ENCODE measurements around the gene GTSE1. TPM values are rescaled to one million over a fixed set of nuclear protein-coding genes. Genes with fewer than 3 reads are reported as not detected.
A peak's percentile ranks its signal among the peaks of the same experiment; 100 is the strongest.

Gene GTSE1
- total RNA-seq, 2 donors from 2014 or later = 2.2 to 7.9 TPM

DNA sequence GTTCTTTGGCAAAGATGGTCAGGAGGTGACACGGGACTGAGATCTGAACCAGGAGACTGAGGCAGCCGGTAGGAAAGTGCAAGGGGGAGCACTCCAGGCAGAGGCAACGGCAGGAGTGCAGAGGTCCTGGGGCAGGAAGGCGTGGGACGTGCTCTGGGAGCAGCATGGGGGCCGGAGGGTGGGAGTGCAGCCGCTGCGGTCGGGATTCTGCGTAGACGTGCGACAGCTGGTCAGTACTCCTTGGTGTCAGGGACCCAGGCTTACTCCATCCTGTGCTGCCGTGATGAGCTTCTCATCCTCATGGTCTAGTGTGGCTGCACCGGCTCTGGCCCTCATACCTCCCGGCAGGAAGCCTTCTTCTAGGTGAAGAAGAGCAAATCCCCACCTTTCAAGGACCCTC, 21.9 kb downstream of the GTSE1 start:
- DNase-seq = no peak
- intact Hi-C loops (cut with DNase I, micrococcal nuclease) = loop anchor here (10.0 kb wide), 1 partner anchor 324 kb away; no protein-coding TSS in a partner anchor
- no peak for ATAC-seq

DNA sequence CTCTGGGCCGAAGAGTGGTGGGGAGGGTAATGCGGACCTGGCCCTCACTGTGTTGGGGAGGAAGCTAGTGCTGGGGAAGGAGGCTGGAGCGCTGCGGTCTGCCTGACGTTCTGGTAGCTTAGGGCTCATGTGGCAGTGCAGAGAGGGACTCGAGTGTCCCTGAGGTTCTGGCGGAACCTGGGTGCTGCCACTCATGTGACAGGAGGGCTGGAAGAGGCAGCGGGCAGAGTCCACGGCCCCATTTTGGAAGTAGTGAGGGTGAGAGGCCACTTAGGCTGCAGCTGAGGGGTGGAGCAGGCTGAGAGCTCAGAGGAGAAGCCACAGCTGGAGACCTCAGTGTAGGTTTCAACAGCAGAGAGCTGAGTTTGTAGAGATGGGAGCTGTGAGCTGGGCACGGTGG, 22.6 kb downstream of the GTSE1 start:
- intact Hi-C loops (cut with DNase I, micrococcal nuclease) = loop anchor here (10.0 kb wide), 1 partner anchor 325 kb away; no protein-coding TSS in a partner anchor
- ATAC-seq (no peak), DNase-seq (no peak)

DNA sequence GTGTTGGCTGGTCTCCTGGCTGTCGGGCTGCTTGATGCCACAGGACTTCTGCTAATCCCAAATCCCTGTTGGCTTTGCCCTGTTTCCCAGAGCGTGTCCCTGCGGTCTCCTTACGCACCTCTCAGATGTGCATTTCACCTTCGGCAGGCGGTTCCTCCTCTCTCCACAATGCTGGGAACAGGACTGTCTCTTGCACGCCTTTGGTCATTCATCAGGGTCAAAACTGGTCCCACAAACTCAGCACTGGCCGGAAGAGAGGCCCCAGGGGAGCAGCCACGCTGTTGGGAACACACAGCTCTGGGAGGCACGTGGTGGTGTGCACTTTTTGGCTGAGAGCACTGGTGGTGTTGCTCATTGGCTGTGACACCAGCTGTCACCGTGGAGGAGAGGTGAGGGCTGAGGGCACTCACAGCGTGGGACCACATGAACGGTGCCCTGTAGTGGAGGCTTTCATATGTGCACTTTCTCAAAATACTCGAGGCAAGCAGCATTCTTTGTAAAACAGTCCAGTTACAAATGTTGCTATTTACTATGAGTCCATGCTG, 23.6 kb downstream of the GTSE1 start:
- DNase-seq (no peak), ATAC-seq (no peak)
- intact Hi-C loops (cut with DNase I, micrococcal nuclease) = no loop called here

DNA sequence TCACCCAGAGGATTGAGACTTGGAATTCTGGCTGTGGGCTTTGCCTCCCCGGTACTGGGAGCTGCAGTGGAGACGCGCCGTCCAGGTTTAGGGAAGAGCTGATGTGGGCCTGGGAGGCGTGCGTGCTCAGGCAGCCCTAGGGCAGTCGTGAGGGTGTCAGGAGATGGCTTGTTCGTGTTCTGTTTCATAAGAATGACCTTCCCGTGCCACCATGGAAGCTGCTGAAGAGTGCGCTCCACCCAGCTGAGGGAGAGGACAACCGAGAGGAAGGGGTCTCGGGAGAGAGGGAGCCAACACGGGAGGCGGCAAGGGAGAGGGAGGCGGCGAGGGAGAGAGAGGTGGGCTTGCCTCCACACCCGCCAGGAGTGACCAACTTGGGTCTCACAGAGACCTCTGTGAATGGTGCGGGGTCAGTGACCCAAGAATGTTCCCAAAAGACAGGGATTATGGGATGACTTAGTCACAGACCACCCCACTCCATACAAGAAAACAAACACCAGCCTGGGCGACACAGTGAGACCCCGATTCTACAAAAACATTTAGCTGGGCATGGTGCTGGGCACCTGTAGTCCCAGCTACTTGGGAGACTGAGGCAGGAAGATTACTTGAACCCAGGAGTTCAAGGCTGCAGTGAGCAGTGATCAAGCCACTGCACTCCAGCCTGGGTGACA, 24.2 kb downstream of the GTSE1 start:
- DNase-seq (no peak), ATAC-seq (no peak)
- intact Hi-C loops (cut with DNase I, micrococcal nuclease) = no loop called here

DNA sequence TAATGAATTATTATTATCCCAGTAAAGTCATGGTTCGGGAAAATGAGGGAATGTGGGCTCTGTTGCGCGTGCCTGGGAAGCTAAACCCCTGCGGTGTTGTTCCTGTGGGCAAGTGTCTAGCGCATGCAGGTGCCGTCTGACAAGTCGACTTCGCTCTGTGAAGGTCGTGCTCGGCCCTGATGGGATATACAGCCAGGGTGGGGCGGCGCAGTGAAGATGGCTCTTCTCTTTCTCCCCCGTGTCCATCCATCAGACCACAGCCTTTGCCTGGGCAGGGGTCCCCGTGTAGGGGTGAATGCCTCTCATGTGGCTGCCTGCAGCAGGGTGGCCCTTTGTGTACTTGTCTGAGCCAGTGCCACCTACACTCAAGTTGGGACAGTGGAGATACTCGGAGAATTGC, 26.0 kb downstream of the GTSE1 start:
- ATAC-seq (no peak), DNase-seq (no peak)
- intact Hi-C loops (cut with DNase I, micrococcal nuclease) = no loop called here

DNA sequence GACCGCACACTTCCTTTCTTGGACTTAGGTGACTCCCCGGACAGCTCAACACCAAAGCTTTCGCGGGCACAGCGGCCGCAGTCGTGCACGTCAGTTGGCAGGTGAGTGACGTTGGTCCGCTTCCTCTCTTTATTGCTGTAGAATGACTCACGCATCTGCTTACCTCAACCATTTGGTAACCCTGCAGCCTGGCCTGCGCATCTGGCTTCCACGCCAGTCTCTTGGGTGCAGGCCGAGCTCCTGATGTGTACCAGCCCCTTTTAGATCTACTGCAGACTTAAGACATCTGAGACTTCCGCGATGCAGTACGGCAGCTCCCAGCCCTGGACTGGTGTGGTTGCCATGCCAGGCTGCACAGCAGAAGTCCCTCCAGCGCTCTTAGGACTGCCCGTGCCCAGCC, 26.5 kb downstream of the GTSE1 start:
- intact Hi-C loops (cut with DNase I, micrococcal nuclease) = no loop called here
- DNase-seq (no peak), ATAC-seq (no peak)

DNA sequence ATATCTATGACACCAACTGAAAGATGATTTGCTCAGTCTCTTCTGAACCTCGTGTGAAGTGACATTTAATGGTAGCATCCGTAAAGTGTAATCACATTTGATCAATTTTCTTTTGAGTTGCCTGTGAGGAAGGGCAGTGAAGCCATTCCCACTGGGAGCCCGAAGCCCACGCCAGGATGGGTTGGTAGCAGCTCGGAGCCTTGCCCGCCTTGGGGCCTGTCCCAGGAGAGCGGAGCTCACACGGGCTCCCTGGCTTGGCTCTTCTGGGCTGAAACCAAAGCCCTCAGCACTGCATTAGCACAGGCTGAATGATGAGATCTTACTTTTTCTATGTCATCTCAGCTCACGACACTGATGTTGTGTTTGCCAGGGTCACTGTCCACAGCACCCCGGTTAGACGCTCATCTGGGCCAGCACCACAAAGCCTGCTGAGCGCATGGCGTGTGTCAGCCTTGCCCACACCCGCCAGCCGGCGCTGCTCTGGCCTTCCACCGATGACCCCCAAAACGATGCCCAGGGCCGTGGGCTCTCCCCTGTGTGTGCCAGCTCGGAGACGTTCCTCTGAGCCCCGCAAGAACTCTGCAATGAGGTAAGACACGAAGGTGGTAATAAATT, 29.5 kb downstream of the GTSE1 start:
- ATAC-seq (no peak), DNase-seq (no peak)
- intact Hi-C loops (cut with DNase I, micrococcal nuclease) = no loop called here

DNA sequence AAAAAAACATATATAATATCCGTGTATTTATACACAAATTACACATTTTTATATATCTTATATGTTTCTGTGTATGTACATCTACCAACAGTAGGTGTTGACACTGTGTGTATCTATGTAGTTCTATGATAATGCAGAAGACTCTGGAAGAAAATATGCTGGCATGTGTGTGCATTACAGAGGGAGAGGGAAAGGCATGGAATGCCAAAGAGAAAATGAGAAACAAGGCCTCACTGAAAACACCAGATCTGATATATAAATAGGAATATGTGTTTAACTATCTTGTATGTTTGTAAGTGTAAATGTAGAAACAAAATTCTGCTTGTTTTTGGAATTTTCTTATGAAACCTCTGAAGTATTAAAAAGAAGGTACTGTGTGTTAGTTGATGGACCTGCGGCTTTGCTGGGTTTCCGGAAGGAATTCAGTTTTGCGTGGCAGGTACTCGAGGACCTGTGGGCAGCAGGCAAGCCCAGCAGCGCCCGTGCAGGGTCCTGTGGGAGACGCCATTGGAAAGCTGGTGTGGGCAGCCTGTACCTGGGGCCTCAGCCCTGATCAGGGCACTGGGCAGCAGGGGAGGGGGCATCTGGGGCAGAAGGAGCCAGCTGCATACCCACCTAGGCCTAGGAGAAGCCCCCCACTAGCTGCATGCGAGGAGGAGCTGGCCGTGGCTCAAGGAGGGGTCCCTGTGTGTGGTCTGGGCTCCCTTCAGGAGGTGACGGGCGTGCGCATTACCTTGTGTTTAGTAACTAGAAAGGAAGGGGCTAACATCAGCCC, 31.2 kb downstream of the GTSE1 start:
- intact Hi-C loops (cut with DNase I, micrococcal nuclease) = no loop called here
- ATAC-seq (no peak), DNase-seq (no peak)

DNA sequence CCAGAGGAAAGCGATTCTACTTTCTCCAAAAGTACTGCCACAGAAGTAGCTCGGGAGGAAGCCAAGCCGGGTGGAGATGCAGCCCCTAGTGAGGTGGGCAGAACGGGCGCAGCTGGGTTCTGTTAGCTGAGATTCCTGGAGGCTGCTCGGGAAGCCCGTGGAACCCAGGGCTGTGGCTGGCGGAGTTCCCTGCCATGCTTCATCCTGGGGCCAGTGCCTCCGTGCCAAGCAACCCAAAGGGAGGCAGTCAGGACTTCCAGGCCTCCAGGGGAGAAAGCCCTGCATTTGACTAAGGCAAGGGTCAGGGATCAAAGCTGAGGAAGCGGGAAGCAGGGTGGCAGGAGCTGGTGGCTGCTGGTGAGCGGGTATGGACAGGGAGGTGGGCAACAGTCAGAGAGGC, 32.1 kb downstream of the GTSE1 start:
- ATAC-seq (no peak), DNase-seq (no peak)
- intact Hi-C loops (cut with DNase I, micrococcal nuclease) = no loop called here

DNA sequence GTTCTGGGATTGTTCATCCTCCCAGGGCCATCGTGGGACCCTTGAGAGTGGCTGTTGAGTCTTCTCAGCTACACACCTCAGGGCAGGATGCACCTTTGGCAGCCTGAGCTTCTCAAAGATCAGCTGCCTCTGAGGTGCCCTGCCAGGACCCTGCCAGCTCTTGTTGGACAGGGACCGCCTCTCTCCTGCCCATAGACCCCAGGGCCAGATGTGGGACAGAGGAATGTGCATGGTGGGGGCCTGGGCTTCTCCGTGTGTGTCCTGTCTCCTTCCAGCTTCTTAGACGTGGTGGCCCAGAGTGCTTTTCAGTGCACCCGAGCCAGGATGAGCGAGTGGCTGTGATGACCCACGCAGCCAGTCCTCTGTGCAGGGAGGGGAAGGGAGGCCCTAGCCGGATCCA, 32.9 kb downstream of the GTSE1 start:
- ATAC-seq (no peak), DNase-seq (no peak)
- intact Hi-C loops (cut with DNase I, micrococcal nuclease) = no loop called here

DNA sequence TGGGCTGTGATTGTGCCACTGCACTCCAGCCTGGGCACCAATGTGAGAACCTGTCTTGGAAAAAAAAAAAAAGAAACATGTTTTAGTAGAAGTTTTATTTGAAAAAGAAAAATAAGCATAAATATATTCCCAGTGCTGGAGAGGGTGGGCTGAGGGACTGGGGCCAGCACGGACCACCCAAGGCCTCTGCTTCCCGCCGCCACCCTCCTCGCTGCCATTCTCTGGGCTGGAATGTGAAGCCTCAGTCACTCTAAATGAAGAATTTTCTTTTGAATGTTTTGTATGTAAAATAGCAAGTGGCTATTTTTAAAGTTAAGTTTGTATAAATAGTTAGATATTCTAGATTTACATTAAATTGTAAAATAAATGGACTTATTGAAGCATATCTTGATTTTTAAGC, 33.8 kb downstream of the GTSE1 start:
- intact Hi-C loops (cut with DNase I, micrococcal nuclease) = no loop called here
- DNase-seq (no peak), ATAC-seq (no peak)

DNA sequence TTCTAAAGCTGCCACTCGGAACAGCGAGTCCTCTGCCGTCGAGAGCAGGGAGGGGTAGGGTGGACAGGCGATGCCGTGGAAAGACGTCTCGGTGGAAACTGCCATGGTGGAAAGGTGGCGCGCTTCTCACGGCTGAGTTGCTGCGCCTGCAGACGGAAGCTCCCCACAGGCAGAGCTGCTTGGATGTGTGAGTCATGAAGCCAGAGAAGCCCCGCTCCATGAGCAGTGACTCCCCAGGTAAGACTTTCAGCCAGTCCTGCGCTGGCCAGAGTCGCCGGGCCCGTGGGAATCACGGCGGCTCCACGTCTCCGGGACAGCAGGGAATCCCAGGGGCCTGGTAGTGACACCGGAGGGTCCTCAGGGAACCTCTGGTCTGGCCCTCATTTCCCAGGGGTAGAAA, 34.8 kb downstream of the GTSE1 start:
- intact Hi-C loops (cut with DNase I, micrococcal nuclease) = no loop called here
- DNase-seq (no peak), ATAC-seq (no peak)

DNA sequence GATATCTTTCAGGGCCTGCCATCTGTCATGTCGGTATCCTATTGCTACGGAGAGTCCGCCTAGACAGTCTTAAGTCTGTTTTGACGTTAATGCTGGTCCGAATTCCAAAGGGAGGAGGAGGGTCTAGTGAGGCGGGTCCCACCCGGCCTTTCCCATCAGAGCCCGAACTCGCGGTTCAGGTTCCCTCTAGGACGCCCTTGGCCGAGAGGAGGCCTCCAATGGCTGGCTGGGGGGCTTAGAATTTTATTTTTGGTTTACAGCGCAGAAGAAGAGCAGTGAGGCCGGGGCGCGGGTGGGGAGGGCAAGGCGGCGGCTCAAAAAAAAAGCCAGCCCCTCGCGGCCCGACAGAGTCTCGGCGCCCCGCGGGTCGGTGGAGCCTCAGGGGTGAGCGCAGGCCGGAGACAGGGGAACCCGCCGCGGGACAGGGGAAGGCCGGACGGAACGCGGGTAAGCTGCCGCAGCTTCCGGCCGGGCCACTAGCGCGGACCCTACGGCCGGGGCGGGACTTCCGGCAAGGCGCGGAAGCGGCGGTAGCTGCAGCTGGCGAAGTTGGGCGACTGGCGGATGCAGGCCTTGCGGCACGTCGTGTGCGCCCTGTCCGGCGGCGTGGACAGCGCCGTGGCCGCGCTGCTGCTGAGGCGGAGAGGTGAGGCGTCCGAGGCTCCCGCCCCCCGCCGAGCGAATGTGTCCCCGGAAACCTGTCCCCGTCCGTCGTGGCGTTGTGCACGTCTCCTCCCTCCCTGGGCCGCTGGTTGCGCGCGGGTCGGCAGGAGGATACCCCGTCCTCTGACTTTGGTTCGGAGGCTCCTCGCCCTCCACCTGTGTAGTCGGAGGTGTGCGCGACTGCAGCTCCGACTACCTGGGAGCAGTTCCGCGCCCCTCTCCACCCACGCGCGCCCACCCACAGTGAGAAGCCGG, 38.8 kb downstream of the GTSE1 start, which contains the start of gene TRMU:
Gene TRMU, plus strand, starts transcription at position 514 of the 918 bp plus-strand sequence. Its CDS starts 51 bp downstream, at position 565.
- DNase-seq (peak; percentile 82 to 90), ATAC-seq (peak; percentile 92)
- intact Hi-C loops (cut with DNase I, micrococcal nuclease) = no loop called here

DNA sequence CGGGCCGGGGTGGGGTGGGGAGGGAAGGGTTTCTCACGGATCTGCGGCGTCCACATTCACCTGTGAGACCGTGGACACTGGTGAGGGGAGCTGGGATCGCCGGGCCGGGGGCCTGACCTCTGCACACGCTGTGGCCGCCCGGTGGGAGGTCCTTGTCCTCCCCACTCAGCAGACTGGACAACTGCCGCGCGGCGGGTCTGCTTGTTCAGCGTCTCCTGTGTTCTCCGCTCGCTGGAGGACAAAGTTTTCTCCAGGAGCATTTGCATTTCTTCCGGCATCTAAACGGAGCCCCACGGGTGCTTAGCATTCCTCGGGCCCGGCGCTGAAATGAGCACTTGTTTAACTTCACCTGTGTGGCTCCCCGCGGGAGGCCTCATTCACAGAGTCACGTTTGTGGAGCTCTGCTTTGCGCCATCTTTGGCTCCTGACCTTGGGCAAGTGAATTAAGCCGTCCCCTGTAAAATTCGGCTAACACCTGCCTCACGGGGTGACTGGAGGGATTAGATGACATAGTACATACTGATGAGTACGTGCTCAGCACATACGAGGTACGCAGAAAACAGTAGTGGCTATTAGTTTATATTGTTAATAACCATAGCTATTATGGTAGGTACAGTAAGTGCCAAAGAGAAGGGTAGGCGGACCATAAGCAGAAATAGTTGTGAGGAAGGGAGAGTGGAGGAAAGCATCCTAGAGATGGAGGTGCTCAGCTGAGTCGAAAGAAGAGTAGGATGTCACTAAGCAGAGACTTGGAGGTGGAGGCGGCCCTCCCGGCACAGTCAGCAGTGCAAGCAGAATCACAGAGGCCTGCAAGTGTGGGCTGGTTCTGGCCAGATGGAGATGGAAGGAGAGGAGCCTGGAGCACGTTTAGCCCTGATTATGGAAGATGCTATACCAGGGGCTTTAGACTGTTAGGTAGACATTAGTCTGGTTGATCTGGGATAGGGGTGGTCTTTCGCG, 39.7 kb downstream of the GTSE1 start:
- peak; percentile 57 for ATAC-seq
- intact Hi-C loops (cut with DNase I, micrococcal nuclease) = no loop called here
- DNase-seq = peak in 1 of 2 donors; percentile 43

DNA sequence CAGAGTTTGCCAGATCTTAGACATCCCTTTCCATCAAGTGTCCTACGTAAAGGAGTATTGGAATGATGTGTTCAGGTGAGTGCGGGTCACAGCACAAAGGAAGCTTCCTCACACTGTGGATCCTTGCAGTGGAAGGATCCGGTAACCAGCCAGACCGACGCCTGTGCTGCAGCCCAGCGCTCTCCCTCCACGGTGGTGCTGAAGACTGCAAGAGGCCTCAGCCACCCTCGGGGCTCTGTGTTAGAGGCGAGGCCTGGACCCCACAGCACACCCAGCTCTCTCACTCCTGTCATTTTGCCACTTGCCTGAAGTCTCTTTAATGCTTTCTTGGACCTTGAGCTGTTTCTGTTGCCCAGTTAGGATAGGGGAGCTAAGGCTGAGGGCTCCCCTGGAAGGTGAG, 41.2 kb downstream of the GTSE1 start:
- DNase-seq (no peak), ATAC-seq (no peak)
- intact Hi-C loops (cut with DNase I, micrococcal nuclease) = no loop called here

DNA sequence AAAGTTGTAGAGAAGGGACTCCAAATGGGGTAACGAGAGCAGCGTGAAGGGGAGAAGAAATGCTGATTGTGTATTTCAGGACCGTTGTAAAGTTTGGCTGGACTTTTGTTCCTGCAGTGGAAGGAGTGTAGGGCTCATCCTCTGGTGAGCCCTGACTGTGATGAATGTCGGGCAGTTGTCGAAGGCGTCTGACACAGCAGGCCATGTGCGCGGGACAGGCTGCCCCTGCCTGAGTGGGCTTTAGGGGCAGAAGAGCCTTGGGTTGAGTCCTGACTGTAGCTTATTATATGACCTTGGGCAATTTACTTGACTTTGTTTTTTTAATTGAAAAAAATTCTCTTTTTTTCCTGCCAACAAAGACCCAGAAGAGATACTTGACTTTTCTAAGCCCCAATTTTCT, 42.0 kb downstream of the GTSE1 start:
- DNase-seq (no peak), ATAC-seq (no peak)
- intact Hi-C loops (cut with DNase I, micrococcal nuclease) = no loop called here

DNA sequence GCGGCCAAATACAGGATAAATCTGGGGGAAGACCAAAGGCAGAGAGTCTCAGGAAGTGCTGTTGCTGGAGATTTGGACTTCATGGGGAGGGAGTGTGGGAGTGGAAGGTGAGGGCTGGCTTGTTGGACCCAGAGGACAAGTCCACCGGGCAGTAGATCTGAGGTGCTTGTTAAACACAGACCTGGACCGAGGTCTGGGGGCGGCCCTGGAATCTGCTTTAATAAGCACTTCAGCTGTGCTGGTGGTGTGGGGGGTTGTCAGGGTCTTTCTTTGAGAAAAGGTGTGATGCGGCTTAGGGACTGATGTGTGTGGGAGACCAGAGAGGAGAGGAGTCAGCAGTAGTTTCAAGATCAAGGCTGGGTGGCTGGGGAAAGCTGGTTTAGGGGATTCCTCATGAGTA, 43.3 kb downstream of the GTSE1 start:
- intact Hi-C loops (cut with DNase I, micrococcal nuclease) = no loop called here
- ATAC-seq = no peak
- no peak for DNase-seq

DNA sequence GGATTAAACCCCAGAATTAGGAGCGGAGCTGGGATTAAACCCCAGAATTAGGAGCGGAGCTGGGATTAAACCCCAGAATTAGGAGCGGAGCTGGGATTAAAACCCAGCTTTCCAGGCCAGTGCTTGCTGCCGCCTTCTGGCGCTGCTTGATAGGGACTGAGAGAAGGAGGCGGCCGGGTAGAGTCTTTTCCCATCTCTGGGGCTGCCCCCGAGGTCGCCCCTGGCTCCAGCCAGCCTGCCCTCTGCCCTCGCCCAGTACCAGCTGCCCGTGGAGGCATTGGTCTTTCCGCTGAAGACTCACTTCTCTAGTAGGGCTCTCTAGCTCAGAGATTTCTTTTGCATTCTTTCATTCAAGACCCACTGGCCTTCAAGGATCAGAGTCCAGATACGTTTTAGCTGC, 44.0 kb downstream of the GTSE1 start:
- DNase-seq (no peak), ATAC-seq (no peak)
- intact Hi-C loops (cut with DNase I, micrococcal nuclease) = no loop called here

Measured in left colon (tissue), 2 donors.